ENCODE results near the gene IRF5.
"Not testable (repeated sequence)": the region's sequence is repeated elsewhere in the genome, so short reads cannot be mapped to it uniquely, and the experiment has no call there.

IRF5 gene

GRCh38 chr7:128940494-128941322, 3.0 kb downstream of the IRF5 start:
- DNase-seq = peak; percentile 76

GRCh38 chr7:128941323-128941890, 3.7 kb downstream of the IRF5 start:
- no peak for DNase-seq

GRCh38 chr7:128941946-128942526, 4.3 kb downstream of the IRF5 start:
- no peak for DNase-seq

DNA sequence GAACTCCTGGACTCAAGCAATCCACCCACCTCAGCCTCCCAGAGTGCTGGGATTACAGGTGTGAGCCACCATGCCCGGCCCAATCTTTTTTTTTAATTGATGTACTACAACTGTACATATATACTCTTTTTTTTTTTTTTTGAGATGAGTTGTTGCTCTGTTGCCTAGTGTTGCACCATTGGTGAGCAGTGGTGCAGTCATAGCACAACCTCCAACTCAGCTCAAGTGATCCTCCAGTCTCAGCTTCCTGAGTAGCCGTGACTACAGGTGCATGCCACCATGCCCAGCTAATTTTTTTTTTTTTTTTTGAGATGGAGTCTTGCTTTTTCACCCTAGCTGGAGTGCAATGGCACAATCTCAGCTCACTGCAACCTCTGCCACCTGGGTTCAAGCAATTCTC, 5.5 kb downstream of the IRF5 start:
- DNase-seq = not testable (repeated sequence)

- no peak for DNase-seq
These were observed 6.9 kb downstream of the IRF5 start for GRCh38 chr7:128944487-128945236.

- no peak for DNase-seq
These were observed 8.1 kb downstream of the IRF5 start for GRCh38 chr7:128945668-128946366.

- no peak for DNase-seq
These were observed 9.5 kb downstream of the IRF5 start for GRCh38 chr7:128946936-128947830.

DNA sequence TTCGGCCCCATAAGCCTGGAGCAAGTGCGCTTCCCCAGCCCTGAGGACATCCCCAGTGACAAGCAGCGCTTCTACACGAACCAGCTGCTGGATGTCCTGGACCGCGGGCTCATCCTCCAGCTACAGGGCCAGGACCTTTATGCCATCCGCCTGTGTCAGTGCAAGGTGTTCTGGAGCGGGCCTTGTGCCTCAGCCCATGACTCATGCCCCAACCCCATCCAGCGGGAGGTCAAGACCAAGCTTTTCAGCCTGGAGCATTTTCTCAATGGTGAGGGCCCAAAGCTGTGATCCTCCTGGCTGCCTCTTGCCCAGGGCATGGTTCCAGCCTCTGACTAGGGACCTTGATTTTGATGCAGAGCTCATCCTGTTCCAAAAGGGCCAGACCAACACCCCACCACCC, 10.1 kb downstream of the IRF5 start:
- DNase-seq = no peak

- DNase-seq = no peak
These were observed 10.7 kb downstream of the IRF5 start for GRCh38 chr7:128948312-128948973.

GRCh38 chr7:128948976-128949760, 11.4 kb downstream of the IRF5 start:
- DNase-seq = no peak

GRCh38 chr7:128951296-128951695, 13.6 kb downstream of the IRF5 start:
- no peak for DNase-seq

GRCh38 chr7:128954150-128954549, 16.4 kb downstream of the IRF5 start:
- no peak for DNase-seq

DNA sequence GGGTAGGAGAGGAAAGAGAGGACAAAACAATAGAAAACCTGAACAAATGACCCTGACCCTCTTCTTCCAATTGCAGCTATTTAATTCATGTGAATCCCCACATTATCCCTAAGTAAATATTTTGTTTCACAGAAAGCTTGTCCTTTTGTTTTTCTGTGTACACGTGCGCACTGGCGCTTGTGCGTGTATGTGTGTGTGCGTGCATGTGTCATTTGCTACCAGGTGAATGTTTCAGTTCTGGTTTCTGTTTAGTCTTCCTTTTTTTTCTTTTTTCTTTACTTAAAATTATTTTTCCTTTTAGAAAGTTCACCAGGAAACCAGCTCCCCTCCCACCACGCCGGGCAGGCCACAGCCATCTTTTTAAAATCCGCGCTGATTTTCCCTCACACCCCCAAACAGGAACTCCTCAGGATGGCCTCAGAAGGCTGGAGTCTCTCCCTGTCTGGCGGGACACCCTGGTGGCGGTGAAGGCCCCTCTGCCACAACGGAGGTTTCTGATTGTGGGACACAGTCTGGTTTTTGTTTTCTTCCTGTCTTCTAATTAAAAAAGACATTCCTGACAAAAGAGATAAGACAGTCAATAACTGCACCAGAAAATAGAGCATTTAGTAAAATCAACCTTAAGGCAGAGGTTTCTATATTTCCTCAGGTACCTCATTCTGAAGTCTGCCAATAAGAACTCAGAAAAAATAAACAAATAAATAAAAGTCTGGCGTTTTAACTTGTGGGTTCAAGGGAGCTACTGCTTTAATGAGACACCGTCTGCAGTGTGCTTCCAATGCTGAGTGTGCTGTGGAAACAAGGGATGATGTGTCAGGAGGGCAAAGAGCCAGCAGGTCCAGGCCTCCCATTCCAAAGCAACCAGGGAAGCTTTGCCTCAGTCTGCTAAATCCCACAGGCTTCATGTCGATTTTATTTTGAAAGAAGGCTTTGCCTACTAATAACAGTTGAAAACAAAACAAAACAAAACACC, 17.4 kb downstream of the IRF5 start:
- DNase-seq = no peak

GRCh38 chr7:128955981-128956380, 18.3 kb downstream of the IRF5 start:
- no peak for DNase-seq

- no peak for DNase-seq
These were observed 21.6 kb downstream of the IRF5 start for GRCh38 chr7:128959296-128959695.

GRCh38 chr7:128961030-128961659, 23.4 kb downstream of the IRF5 start:
- DNase-seq = no peak

GRCh38 chr7:128962899-128963298, 25.2 kb downstream of the IRF5 start:
- no peak for DNase-seq

GRCh38 chr7:128963327-128963757, 25.6 kb downstream of the IRF5 start:
- no peak for DNase-seq

GRCh38 chr7:128968624-128969023, 30.9 kb downstream of the IRF5 start:
- DNase-seq = no peak

Measured in CD4-positive, alpha-beta T cell treated with Interferon gamma for 1 hour (primary cell).